HG03571 (cell line): ENCODE results near the gene KAZALD1.

Experiments
- ATAC-seq: cut with Tn5 transposase; IDR thresholded peaks from one replicate; pipeline ENCODE4 v1.9.1; 2021; ENCODE audit not compliant: unreplicated experiment

The KAZALD1 gene

DNA sequence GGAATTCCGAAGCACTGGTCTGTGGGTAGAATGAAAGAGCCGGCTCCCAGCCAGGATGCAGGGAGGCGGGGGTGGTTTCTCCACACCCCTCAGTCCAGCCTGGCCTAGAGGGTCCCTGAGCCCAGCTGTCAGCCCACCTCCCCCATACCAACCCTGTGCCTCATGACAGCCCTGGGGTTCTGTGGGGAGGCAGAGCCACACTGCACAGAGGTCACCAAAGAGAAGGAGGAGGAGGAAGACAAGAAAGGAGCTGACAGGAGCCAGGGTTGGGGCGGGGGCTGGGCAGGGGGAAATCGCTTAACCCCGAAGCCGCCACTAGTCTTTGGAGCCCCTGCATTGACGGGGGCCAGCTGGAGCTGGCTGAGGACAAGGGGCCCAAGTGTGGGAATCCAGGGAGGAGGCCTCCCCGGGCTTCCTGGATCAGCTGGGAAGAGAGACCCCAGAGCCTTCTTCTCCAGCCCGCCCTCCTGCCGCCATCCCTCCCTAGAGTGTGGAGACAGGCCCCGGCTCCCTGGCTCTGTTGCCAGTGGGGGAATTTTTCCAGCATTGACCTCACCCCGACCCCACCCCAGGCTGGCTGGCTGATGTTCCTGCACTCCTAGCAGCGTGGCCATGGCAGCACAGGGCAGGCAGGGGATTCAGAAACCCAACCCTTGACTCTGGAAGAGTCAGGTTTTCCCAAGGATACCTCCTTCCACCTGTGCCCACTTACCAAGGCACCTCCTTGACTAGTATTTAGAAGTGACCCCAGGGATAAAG is 32.5 kb downstream of the KAZALD1 start:
- no peak for ATAC-seq

DNA sequence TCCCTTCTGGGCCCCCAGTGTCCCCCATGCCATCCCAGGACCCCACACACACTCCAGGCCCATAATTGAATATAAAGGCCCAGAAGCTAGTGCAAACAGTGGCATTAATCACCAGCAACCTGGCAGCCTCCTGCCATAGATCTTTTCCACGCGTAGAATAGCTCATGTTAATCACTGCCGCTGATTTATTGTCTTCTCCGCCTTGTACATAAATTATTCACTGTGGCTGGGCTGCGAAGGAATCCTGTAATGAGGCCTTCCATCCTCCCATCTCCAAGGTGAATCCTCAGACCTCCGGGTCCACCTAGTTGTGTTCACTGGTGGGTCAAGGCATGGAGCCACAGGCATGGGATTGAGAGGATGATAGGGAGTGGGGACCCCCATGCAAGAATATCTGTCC is 33.2 kb downstream of the KAZALD1 start:
- no peak for ATAC-seq

DNA sequence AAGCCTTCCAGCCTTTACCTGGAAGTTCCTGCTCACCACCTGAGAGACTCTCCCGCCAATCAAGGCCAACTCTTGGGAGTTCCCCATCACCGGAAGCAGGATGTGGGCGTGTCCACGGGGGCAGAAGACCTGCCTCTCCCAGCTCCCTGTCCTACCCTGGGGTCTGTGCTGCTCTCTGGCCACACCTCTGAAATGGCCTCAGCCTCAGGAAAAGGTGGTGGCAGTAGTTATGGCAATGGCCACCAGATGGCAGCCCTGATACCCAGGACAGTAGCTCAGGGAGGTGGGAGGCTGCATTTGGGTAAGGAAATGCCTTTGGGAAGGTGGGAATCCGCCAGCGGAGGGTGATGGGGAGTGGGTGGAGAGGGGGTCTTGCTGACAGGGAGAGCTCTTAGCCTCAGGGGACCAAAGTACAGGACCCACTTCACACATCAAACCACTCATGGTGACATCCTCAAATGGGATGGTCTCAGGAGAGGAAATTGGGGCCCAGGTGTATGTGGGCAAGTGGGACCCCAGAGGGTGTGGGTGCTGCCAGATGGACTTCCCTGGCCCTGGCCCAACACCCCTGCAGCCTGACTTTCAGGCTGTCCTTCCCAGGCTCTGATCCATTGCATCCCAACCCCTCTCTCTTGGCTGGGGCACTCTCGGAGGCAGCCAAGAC is 33.9 kb downstream of the KAZALD1 start:
- ATAC-seq: no peak

DNA sequence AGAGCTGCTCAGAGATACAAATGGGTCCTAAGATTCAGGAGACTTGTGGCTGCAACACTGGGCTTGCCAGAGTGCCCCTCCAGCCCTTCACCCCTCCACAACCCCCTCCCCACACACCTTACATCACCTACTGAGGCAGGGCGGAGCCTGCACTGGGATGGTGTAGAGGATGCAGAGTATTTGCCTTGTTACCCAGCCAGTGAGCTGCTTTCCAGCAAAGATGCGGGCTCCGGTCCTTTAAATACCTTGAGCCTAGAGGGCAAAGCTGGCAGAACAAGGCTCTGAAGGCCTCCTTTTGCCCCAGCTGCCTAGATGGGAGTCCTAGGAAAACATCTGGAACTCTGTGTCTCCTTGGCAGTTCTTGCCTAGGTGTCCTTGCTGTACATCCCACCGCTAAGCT is 34.6 kb downstream of the KAZALD1 start:
- ATAC-seq: no peak

DNA sequence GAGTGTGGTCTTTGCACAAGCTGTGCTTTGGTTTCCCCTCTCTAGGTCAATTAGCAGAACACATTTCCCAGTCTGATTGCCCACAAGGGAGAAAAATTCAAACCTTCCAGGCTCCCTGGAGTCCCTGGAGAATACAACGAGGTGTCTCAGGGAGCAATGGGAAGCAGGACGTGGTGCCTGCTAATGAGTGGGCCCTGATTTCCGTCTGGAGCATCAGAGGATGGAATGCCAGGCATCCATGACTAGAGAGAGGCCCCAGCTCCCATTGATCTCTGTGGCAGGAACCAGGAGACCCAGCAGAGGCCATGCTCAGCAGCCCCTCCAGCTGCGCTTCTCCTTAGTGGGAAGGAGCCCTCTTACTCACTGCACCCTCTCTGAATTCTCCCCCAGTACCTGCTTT is 36.1 kb downstream of the KAZALD1 start:
- ATAC-seq: no peak

DNA sequence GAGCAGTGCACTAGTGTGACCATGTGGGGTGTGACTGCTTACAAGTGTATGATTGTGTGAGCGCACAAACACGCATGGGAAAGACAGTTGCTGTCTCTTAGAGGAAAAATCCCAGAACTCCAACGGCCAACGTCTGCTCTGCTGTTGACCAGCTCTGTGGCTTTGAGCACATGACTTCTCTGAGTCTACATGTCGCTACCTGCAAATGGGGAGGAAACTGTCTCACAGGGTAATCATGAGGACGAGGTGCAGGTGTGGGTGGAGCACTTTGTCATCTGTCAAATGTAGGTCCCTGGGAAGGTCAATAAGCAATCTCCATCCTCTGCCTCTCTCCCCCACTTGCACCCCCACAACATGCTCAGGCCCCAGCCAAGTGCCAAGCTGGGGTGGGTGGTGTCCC is 38.1 kb downstream of the KAZALD1 start:
- no peak for ATAC-seq

DNA sequence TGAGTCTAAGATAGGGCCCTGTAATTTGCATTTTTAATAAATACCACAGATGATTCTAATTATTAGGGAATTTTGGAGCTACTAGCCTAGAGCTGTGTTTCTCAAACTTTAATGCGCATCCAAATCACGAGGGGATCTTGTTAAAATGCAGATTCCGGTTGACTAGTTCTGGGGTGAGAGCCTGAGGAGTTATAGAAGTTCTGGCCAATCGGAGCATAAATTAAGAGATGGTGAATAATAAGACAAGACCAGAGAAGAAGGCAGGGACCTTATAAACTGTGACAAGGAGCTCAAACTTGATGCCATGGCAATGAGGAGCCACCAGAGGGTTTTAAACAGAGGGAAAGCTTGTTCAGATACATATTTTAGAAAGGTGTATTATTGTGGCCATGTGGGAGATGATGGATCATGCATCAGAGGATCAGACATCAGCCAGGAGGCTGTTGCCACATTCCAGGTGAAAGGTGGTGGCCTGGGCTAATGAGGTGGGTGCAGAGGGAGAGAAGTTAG is 39.6 kb downstream of the KAZALD1 start:
- no peak for ATAC-seq

DNA sequence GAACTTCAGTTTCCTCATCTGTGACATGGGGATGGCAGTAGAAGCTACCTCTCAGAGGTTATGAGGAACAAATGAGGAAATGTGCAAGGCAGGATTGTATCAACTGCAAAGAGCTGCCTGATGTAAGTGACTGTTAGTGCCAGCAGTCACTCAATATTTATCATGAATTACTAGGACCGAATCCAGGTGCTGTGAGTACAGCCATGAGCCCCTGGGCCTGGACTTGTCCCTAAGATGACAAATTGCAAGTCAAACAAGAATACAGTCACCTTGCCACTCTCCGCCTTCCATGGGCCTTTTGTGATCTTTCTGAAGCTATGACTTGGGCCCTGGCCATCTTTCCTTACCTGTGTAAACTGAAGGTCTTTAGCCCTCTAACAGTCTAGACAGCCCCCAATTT is 41.6 kb downstream of the KAZALD1 start:
- ATAC-seq: no peak

DNA sequence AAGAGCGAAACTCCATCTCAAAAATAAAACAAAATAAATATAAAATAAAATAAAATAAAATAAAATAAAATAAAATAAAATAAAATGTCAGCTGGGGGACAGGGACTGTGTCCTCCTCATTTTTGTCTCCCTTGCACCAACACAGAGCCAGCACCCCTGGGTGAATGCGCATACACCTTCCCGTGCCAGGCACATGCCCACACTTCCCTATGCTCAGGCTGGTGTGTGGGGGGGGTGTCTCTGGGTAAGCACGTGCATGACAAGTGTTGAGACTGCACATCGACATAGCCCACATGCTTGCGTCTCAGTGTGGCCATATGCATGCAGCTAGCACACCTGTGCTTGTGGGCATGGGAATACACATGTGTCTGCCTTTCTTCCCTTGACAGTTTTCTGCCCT is 44.6 kb downstream of the KAZALD1 start:
- no peak for ATAC-seq

DNA sequence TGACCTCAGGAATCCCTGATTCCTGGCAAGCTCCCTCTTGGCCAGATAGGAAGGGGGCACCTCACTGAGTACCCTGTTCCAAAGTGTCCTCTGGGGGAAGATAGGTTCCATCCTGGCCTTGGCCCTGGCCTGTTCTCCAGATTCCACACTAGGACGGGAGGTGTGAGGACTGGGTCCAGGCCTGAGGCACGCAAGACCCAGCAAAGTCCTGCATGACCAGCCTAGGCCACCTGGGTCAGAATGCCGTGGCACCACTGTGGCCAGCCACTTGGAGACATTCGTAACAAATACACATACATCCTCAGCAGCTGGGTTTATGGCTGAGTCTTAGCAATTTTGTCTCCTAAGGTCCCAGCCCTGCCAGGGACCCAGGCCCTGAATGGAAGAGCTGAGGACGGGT is 46.0 kb downstream of the KAZALD1 start:
- no peak for ATAC-seq

DNA sequence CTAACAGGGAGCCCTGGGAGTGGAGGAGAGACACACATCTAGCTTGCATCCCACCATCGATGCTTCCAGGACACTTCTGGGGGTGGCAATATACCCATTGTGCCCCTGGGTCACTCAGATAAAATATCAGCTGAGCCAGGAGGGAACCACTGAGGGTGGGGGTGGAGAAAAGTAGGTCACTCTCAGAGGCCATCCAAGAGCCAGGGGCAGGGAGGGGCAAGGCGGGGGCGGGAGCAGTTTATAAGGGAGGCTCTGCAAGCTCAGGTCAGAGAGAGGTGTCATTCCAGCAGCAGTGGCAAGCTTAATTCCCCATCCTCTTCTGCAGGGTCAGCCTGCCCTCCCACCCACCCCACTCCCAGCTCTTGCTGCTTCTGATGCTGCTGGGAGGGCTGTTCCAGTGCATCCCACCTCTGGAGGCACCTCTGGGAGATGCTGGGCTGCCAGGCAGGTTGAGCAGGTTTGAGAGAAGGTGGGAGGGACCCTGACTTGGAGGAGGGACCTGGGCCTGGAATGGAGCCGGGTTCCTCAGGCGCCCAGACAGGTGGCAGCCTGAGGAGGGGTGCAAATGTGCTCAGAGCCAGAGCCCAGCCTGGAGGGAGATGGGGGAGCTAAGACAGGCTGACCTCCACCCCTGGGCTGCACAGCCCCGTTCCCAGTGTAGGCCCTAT is 49.2 kb downstream of the KAZALD1 start:
- ATAC-seq: no peak

DNA sequence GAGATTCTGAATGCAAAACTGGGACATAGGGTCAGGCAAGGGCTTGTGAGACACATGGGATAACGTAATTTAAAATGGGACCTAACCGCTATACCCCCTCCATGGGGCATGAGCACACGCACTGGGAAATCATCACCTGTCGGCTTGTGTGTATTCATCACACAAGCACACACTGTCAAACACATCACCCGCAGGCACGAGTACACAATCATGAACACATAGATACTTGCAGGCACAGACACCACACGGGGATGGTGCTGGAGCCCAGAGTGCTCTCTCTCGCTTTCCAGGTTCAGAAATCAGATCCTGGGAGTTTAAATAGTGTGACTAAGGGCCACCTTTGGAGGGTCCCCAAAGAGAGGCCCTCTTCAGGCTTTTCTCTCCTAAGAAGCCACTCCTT is 49.8 kb downstream of the KAZALD1 start:
- no peak for ATAC-seq

DNA sequence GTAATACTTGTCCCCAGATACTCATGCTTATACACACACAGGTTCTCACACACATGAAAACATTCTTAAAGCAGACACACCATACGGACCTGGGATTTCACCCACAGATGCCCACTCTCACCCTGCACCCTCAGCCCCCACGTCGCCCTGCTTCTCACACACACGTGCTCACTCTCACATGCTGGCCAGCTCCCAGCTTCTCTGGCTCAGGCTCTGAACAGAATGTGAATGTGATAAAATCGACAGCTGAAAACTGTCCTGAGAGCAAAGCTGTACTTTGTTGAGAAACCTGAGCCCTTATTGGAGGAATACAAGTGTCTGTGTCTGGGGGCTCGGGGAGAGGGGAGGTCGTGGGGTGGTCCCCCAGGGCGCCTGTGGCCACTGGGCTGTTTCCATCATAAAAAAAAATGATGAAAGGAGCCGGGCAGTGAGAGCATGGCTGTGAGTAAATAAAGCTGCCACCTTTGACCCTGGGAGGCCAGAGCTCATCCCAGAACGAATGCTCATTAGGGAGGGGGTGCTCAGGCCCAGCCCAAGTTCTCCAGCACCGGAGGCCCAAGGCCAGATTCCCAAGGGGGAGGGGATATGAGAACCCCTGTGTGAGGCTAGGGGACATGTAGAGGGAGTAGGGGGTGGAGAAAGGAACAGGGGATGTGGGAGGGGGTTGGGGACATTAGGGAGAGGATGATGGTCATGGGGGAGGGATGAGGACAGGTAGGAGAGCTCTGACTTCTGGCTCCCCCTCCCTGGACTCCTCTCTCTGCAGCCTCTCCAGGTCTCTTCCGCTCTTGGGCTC is 51.2 kb downstream of the KAZALD1 start:
- no peak for ATAC-seq

DNA sequence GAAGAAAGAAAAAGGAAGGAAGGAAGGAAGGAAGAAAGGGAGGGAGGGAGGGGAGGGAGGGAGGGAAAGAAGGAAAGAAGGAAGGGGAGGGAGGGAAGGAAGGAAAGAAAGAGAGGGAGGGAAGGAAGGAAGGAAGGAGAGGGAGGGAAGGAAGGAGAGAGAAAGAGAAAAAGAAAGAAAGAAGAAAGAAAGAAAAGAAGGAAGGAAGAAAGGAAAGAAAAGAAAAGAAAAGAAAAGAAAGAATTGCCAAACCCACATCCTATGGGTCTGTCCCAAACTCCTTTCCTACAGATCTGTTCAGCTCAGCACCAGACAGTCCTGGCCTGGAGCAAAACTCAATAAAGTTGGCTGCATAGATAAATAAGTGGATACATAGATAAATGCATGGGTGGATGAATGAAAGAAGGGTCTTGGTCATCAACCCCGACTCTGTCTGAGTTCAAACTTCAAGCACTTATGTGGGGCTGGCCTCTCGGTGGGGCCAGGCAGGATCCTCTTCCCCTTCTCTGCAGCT is 52.2 kb downstream of the KAZALD1 start:
- ATAC-seq: no peak

DNA sequence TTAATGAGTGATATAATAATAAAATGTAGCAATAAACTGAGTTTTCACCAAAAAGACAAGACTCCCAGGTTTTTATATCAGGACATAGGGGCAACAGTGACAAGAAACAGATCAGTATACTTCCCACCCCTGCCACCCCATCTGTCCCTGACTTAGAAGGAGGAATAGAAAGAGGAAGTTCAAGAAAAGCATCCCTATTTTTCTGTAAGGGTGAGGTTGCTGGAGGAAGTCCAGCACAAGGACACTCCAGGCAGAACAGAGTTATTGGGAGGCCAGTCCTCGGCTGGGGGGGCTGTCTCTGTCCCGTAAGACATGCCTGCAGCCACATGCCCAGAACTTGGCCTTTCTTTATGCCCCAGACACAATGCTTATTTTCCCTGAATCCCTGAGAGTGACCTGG is 52.9 kb downstream of the KAZALD1 start:
- no peak for ATAC-seq
